ENCODE results near the gene NKPD1.

The NKPD1 gene

GRCh38 chr19:45172611-45173208 is 11.9 kb upstream of the NKPD1 start:
- no peak for DNase-seq (ENCODE audit: low spot score)

- no peak for DNase-seq (ENCODE audit: low spot score)
Observed at GRCh38 chr19:45172173-45172572, 11.4 kb upstream of the NKPD1 start.

DNA sequence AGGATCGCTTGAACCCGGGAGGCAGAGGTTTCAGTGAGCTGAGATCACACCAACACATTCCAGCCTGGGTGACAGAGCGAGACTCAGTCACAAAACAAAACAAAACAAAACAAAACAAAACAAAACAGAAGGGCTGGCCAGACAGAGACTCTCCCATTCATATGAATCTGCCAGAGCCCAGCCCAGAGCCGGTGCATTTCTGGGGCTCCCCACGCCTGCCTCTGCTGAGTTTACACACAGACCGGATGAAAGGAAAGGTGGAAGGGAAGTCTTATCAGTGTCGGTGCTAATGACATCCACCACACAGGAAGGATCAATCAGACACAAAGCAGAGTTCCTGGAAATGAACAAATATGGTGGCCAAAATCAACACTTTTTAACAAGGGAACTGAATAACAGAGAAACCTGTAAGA is 10.4 kb upstream of the NKPD1 start:
- DNase-seq (ENCODE audit: low spot score), result no peak

- DNase-seq (ENCODE audit: low spot score), result no peak
Observed at GRCh38 chr19:45170146-45171106, 9.6 kb upstream of the NKPD1 start.

DNA sequence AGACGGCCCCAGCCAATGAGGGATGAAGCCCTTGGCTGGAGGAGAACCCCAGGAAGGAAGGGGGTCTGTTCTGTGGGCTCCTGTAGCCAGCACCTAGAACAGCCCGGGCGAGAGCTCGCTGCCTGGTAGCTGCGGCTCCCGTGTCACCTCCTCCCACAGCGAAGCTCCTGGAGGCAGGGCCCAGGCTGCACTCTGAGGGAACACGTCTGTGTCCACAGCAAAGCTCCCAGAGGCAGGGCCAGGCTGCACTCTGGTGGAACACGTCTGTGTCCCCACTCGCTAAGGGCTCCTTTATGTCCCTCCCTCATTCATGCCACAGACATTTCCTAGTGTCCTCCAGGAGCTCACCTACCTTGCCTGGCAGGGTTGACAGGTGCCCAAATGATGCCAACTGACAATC is 8.8 kb upstream of the NKPD1 start:
- no peak for DNase-seq (ENCODE audit: low spot score)

GRCh38 chr19:45168767-45169351 is 8.1 kb upstream of the NKPD1 start:
- no peak for DNase-seq (ENCODE audit: low spot score)

GRCh38 chr19:45166723-45167252 is 6.0 kb upstream of the NKPD1 start:
- peak; percentile 35 for DNase-seq (ENCODE audit: low spot score)

DNA sequence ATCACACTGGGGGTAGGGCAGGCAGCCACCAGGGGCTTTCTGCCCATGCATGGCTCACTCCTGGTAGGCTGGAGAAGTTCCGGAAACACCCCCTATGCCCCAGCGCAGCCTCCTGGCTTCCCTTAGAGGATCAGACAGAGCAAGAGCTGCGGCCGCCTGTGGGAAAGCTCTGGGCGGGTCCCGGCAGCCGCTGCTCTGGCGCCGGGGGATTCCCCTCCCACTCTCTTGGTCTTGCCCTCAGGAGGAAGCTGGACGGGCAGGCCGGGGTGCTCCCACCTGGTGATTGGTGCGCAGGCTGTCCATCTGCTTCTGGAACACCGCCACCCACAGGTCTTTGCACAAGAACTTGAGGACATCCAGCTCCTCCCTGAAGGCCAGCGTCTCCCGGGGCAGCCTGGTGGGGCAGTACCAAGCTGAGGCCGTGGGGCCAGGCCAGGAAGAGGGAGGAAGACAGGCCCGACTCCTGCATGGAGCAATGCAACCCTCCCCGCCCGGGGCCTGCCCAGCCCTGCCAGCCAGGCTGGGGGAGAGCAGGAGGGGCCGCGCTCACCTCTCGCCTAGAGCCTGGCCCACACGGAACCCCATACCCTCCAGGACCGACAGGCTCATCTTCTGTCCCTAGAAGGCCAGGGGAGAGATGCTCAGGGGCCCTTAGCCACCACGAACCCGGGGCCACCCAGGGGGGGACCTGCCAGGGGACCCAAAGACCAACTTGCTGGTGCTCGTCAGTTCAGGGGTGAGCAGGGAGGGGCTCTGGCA is 4.0 kb upstream of the NKPD1 start:
- DNase-seq (ENCODE audit: low spot score), result peak; percentile 78

GRCh38 chr19:45163751-45164460 is 3.1 kb upstream of the NKPD1 start:
- DNase-seq (ENCODE audit: low spot score), result no peak

- DNase-seq (ENCODE audit: low spot score), result no peak
Observed at GRCh38 chr19:45163156-45163555, 2.4 kb upstream of the NKPD1 start.

- DNase-seq (ENCODE audit: low spot score), result peak; percentile 3
Observed at GRCh38 chr19:45162608-45163143, 1.9 kb upstream of the NKPD1 start.

DNA sequence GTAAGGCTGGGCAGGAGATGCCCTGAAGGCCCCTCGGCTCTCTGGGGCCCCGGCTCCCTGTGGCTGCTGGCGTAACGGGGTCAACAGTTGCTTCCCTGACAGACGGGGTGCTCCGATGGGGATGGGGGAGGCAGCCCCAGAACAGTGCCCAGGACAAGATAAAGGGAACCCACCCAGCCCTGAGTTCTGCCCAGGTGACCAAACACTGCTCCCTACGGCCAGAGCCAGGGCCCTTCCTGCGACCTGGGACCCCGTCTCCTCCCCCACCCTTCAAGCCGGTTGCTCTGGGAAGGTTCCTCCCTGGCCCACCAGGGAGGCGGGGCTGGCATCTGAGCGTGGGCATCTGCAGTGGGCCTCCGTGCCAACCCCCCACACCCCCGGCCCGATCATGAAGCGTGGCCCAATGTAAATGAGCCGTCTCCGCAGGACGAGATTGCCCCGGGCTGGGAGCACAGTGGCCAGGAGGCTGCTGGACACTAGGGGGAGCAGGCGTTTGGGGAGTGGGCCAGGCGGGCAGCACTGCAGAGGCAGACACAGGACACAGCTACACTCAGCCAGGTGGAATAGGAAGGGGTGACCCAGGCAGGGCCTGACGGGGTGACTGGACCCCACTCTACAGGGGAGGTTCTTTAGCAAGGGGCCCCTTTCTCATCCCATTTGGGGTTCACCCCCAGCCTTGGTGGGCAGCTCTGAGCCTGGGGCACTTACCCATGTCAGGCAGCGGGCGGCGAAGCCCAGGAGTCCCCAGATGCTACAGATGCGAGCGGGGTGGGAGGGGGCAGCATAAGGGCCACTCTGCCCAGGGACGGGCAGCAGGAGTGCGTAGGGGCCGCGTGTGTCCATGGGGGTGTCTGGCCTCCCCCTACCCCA is 1.2 kb upstream of the NKPD1 start:
- peak; percentile 77 for DNase-seq (ENCODE audit: low spot score)

GRCh38 chr19:45159971-45160324 is 834 bp downstream of the NKPD1 start:
- DNase-seq (ENCODE audit: low spot score), result no peak

DNA sequence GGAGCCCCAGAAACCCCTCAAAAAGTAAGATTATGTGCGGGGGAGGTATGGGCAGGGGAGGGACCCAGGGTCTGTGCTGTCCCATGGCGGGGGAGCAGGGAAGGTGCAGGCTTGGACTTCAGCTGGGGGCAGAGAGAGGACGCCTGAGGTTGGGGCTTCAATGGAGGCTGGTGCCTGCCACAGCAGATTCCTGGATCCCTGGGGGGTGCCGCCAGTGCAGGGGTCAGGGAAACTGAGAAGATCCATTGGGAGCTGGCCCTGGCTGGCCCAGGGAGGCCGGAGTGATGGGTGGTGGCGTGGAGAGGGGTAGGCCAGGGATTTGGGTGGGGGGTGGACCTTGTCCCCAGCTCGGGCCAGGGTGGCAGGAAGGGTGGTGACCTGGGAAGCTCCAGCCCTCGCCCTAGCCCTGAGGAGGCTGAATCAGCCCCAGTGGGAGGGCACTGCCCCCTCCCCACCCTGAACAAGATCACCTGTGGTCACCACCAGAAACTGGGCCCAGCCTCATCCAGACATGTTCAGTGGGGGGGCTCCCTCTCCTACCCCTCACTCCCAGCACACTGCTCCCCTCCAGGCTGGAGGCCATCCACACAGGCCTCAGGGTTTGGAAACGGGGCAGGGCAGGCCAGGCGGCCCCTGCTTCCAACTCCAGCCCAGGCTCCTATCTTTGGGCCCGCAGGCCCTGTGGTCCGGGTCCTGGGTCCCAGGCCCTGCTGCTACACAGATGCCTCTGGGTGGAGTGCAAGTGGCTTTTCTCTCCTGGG is 1.4 kb downstream of the NKPD1 start:
- DNase-seq (ENCODE audit: low spot score), result peak; percentile 7

- DNase-seq (ENCODE audit: low spot score), result no peak
Observed at GRCh38 chr19:45158503-45159209, 2.1 kb downstream of the NKPD1 start.

GRCh38 chr19:45156751-45157150 is 4.0 kb downstream of the NKPD1 start:
- DNase-seq (ENCODE audit: low spot score), result no peak

DNA sequence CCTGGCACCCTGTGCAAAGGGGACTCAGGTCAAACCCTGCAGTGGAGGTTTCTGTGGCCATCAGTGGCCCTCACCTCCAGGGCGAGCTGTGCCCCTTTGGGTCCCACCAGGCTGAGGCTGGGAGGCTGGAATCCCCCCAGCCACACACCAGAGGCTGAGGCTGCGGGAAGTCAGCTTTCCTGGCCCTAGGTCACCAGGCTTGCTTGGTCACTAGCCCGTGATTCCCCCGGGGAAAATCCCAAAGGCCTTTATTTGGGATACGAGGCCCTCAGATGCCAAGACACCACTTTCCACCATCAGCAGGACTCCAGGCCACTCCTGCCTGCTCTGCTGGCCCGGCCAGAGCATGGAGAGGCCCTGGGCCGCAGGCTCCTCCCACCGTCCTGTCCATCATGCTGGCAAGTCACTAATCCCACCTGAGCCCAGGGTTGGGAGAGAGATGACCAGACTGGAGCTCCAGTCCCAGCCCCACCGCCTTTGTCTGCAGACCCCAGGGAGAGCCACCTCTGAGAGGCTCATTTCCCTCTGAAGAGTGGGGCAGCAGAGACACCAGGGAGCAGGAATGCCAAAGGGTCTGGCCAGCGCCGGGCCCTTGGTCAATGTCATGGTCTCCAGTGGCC is 4.7 kb downstream of the NKPD1 start:
- DNase-seq (ENCODE audit: low spot score), result no peak

- no peak for DNase-seq (ENCODE audit: low spot score)
Observed at GRCh38 chr19:45154064-45154827, 6.5 kb downstream of the NKPD1 start.
